ENCODE data around the gene TMEM37.
A peak's percentile ranks its signal among the peaks of the same experiment; 100 is the strongest.

TMEM37 gene

DNA sequence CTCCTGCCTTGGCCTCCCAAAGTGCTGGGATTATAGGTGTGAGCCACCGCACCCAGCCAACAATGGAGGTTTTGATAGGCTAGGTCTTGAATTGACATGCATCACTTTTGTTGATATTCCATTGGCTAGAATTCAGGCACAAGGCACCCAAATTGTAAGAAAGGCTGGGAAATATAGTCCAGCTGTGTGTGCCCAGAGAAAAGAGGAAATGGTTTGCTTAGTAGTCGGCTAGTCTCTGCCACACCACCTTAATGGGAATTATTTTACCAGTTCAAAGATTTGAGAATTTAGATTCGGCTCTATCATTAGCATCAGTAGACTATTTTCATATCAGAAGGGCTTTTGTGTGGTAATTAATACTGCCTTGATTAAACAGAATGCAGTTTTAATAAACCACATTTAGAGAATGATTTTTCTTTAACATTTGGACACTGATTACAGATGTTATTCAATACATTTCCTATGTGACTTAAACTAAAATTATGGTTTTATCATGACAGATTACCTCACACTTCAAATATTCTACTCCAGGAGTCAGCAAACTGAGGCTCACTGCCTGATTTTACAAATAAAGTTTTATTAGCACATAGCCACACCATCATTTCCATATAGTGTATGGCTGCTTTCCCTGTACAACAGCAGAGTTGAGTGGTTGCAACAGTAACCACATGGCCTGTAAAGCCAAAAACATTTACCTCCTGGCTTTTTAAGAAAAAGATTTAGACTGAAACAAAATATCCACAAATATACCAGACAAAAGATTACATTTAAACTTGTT, 37.5 kb upstream of the TMEM37 start:
- TF ChIP-seq, protein P1, sequence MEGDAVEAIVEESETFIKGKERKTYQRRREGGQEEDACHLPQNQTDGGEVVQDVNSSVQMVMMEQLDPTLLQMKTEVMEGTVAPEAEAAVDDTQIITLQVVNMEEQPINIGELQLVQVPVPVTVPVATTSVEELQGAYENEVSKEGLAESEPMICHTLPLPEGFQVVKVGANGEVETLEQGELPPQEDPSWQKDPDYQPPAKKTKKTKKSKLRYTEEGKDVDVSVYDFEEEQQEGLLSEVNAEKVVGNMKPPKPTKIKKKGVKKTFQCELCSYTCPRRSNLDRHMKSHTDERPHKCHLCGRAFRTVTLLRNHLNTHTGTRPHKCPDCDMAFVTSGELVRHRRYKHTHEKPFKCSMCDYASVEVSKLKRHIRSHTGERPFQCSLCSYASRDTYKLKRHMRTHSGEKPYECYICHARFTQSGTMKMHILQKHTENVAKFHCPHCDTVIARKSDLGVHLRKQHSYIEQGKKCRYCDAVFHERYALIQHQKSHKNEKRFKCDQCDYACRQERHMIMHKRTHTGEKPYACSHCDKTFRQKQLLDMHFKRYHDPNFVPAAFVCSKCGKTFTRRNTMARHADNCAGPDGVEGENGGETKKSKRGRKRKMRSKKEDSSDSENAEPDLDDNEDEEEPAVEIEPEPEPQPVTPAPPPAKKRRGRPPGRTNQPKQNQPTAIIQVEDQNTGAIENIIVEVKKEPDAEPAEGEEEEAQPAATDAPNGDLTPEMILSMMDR (IDR thresholded peaks at IDR 0.05): no peak

DNA sequence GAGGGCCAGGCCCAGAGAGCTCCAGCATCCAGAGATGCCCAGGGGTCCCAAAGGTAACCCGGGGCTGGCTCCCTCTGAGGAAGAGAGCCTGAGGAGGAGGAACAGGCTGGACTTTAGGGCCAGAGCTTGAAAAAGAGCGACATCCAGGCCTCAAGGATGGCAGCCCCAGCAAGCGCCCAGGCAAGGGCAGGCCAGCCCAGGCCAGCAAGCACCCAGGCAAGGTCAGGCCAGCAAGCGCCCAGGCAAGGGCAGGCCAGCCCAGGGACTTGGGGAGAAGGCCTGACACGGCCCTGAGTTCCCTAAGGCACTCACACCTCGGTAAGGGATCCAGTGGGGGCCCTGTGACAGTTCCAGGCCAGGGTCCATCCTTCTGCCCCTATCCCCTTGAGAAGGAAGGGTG, 34.5 kb upstream of the TMEM37 start:
- TF ChIP-seq, protein P1 (IDR thresholded peaks at IDR 0.05): no peak

DNA sequence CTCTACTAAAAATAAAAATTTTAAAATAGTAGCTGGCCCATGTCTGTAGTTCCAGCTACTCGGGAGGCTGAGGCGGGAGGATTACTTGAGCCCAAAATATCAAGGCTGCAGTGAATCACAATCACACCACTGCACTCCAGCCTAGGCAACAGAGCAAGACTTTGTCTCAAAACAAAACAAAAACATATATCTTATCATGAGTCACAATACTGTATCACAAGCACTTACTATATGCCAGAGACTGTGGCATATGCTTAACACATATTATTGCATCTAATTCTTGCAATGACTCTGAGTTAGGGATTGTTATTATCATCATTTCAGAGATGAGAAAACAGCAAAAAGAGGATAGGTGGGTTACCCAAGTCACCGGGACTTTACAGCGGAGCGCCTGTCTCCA, 29.5 kb upstream of the TMEM37 start:
- TF ChIP-seq, protein P1 (IDR thresholded peaks at IDR 0.05): no peak

DNA sequence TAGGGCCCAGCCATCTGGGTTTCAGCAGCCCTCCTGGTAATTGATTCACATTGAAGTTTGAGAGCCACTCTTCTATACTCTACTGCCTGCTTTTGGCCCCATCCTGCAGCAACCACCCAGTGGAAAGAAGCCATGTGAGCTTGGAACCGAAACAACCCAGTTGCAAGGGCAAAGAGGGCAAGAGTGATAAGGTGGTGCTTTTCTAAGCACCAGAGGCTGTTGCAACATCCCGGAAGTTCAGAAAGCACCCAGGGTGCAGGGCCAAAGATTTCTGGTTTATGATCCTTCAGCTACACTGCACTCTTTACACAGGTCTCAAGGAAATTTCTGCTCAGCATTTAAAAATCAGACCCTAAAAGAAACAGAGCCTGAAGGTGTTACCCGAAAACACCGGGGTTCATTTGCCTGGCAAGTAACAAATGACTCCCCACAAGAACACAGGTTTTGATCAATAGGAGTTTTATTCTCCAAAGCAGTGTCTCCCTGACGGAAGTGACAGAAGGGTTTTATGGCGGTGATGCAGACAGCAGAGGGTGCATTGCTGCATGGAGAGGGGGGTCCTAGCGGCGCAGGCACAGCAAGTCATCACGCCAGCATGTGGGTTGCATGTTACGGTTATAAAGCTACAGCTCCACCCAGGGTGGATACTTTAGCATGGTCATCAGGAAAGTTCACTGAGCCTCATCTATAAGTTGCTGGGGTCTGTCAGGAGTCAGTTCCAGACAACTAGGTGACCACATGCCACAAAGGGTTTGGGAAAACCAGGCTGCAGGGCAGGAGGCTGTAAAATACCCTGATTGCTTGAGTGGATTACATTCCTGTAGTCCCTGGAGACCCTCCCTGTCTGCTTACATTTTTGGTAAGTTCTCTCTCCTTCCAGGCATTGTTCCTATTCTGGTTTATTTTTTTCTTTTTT, 28.8 kb upstream of the TMEM37 start:
- TF ChIP-seq, protein P1 (IDR thresholded peaks at IDR 0.05): no peak

DNA sequence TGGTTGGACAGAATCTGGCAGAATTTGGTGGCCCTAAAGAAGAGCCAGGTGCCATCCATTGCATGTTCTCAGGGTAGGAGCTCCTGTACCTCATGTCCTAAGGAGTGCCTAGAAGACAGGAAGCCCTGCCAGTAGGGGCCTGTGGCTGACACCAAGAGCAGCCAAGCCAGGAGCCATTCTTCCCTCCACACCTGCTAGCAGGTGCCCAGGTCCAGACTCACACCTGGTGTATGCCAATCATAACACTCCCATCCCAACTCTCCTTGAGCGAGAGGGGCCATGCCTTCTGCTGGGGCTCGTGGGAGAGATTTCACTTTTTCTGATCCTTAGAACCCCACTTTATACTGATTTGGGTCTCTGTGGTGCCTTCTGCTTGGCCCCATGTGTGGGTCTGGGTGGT, 26.5 kb upstream of the TMEM37 start:
- TF ChIP-seq, protein P1 (IDR thresholded peaks at IDR 0.05): no peak

DNA sequence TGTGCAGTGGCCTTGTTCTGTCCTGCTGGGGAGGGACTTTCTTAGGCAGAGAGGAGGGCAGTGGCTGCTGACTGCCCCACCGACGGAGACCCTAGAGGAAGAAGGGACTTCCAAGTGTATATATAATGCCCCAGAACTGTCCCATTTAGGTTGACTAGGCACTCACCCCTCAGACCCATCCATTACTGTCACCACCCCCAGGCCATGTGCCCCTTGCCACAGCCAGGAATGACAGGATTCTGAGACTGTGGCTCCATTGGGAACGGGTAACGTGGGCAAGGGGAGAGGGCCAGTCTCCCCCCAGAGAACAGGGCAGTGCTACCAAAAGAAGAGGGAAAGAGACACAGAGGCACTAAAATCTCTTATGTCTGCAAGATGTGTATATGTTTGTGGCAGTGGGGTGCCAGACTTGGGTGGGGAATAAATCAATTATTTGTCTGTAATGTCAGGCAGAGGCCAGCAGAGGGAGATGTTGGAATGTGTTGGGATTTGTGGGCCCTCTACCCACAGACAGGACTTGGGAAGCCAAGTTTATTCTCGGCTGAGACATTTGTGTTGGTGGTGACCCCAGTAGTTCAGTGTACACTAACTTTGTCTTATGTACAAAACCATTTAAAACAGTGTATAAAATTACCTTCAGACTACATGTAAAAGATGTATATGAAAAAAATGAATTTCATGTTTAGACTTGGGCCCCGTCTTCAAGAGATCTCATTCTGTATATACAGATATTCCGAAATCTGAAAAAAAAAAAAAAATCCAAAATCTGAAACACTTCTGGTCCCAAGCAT, 24.0 kb upstream of the TMEM37 start:
- TF ChIP-seq, protein P1 (IDR thresholded peaks at IDR 0.05): peak; percentile 73

DNA sequence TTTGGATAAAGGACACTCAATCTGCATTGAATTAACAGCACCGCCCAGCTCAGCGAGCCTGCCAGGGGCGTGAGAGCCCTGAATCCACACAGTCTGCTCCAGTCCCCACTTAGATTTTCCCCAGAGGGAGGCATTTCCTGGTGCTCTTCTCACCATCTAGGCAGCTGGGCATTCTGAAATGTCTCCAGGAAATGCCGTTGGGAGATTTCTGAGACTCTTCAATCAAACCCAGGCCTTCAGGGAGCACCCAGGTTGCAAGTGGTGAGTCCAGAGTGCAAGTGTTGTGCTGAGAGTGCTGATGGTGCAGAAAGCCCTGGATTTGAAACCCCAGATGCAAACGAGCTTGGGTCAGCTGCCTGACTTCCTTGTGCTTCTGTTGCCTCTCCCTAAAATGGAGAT, 23.4 kb upstream of the TMEM37 start:
- TF ChIP-seq, protein P1 (IDR thresholded peaks at IDR 0.05): no peak
